GM23248 (cell line): ENCODE data around the gene ZBTB49. TPM values are rescaled to one million over a fixed set of nuclear protein-coding genes. Genes with fewer than 3 reads are reported as not detected.
A peak's percentile ranks its signal among the peaks of the same experiment; 100 is the strongest.
"Not testable (repeated sequence)": the region's sequence is repeated elsewhere in the genome, so short reads cannot be mapped to it uniquely, and the experiment has no call there.

Experiments
- DNase-seq: peaks from one replicate; pipeline ENCODE4 v3.0.0-alpha.2; 2015
- H2AFZ ChIP-seq: fragments of 200-600 bp; sonication (generic); 2 replicates; pipeline ENCODE4 v1.6.1; 2016; ENCODE audit warnings: antibody characterized with exemption
- H3F3A ChIP-seq: fragments of 200-600 bp; sonication (generic); 2 replicates; pipeline ENCODE4 v1.6.1; 2016; ENCODE audit warnings: mild to moderate bottlenecking, antibody characterized with exemption, mixed run types; ENCODE audit not compliant: insufficient read depth
- H3K27ac ChIP-seq: fragments of 200-600 bp; sonication (generic); 2 replicates; pipeline ENCODE4 v1.5.1; 2016; ENCODE audit warnings: mild to moderate bottlenecking
- H3K27me3 ChIP-seq: fragments of 200-600 bp; sonication (generic); replicated peaks from 2 replicates; pipeline ENCODE4 v1.6.1; 2016; ENCODE audit warnings: mild to moderate bottlenecking; ENCODE audit not compliant: insufficient read depth
- H3K36me3 ChIP-seq: fragments of 200-600 bp; sonication (generic); 2 replicates; pipeline ENCODE4 v1.6.1; 2016; ENCODE audit warnings: low read depth, mild to moderate bottlenecking
- H3K4me1 ChIP-seq: fragments of 200-600 bp; sonication (generic); 2 replicates; pipeline ENCODE4 v1.6.1; 2016; ENCODE audit warnings: mild to moderate bottlenecking; ENCODE audit not compliant: insufficient read depth
- H3K4me2 ChIP-seq: fragments of 200-600 bp; sonication (generic); one replicate; pipeline ENCODE4 v1.6.1; 2016; ENCODE audit warnings: mild to moderate bottlenecking; ENCODE audit not compliant: unreplicated experiment
- H3K4me3 ChIP-seq: fragments of 200-600 bp; sonication (generic); 2 replicates; pipeline ENCODE4 v1.5.1; 2016; ENCODE audit warnings: mild to moderate bottlenecking
- H3K79me2 ChIP-seq: fragments of 200-600 bp; sonication (generic); 2 replicates; pipeline ENCODE4 v1.6.1; 2016; ENCODE audit warnings: mild to moderate bottlenecking; ENCODE audit not compliant: insufficient read depth
- H3K9ac ChIP-seq: fragments of 200-600 bp; sonication (generic); 2 replicates; pipeline ENCODE4 v1.6.1; 2016; ENCODE audit warnings: mild to moderate bottlenecking
- H3K9me2 ChIP-seq: fragments of 200-600 bp; sonication (generic); 2 replicates; pipeline ENCODE4 v1.6.1; 2016; ENCODE audit warnings: mixed run types, mild to moderate bottlenecking, moderate library complexity; ENCODE audit not compliant: insufficient read depth
- H3K9me3 ChIP-seq: fragments of 200-600 bp; sonication (generic); one replicate; pipeline ENCODE4 v1.6.1; 2017; ENCODE audit warnings: low read depth
- H4K20me1 ChIP-seq: fragments of 200-600 bp; sonication (generic); 2 replicates; pipeline ENCODE4 v1.6.0; 2016; ENCODE audit not compliant: insufficient read depth
- EZH2 ChIP-seq: fragments of 200-600 bp; sonication (generic); IDR thresholded peaks from 2 replicates; pipeline ENCODE4 v1.6.1; 2018; ENCODE audit warnings: antibody characterized with exemption, mild to moderate bottlenecking; ENCODE audit not compliant: insufficient read depth, poor library complexity, severe bottlenecking
- EZH2phosphoT487 ChIP-seq: fragments of 200-600 bp; sonication (generic); IDR thresholded peaks from 2 replicates; pipeline ENCODE4 v1.6.1; 2018; ENCODE audit warnings: antibody characterized with exemption, moderate library complexity, mild to moderate bottlenecking, low read depth; ENCODE audit not compliant: insufficient read depth
- WGBS, 2 experiments: methylation state at CpG; one replicate each; pipeline ENCODE4 v1.1.6; 2015 to 2017; ENCODE audit warnings: low lambda C conversion rate in 2 of 2, low coverage in 1 of 2; ENCODE audit errors: missing lambda C conversion rate in 2 of 2; 5-methylcytosine and 5-hydroxymethylcytosine counted together
- in situ Hi-C: fragments of 300-500 bp; cut with MboI; formaldehyde crosslinking; loops from 2 replicates; pipeline ENCODE4 v1.15.0; 2020
- polyA plus RNA-seq: library from polyadenylated mRNA; unstranded; fragments of >200 nt; fragmentation: Nextera tagmentation; extraction: Ambion mirVana; gene quantifications from 2 replicates; pipeline ENCODE4 v1.2.1, GENCODE V29; 2016
- total RNA-seq: library from RNA; depleted of rRNA; stranded (reverse); fragments of >200 nt; shearing (Covaris generic); gene quantifications from 2 replicates; pipeline ENCODE4 v1.2.3, GENCODE V29; 2014

The ZBTB49 gene
- total and polyA plus RNA-seq, 2 experiments from 2014 or later = 1.9 to 2.9 TPM

GRCh38 chr4:4254199-4254598 lies 35.9 kb upstream of the ZBTB49 start:
- Histone ChIP-seq H3F3A (no peaks in the 10 kb centered on the region), H3K9me3 (no peaks in the 10 kb centered on the region), H3K4me3 (no peak overlapping the region), H3K79me2 (no peaks in the 10 kb centered on the region), H4K20me1 (no peaks in the 10 kb centered on the region), H2AFZ (no peak overlapping the region), H3K27me3 (peaks cover 15% of the 10 kb centered on the region), H3K4me2 (no peak overlapping the region), H3K4me1 (peaks cover 2% of the 10 kb centered on the region), H3K9ac (no peak overlapping the region), H3K36me3 (no peaks in the 10 kb centered on the region), H3K27ac (no peak overlapping the region), H3K9me2 (no peaks in the 10 kb centered on the region)
- TF ChIP-seq EZH2phosphoT487 = no peak
- TF ChIP-seq EZH2 = no peak
- 63 to 72% methylated on average over 11 of the region's 11 CpGs for WGBS, 2 experiments
- in situ Hi-C loops = no loop called here
- DNase-seq = no peak

- H3K9me2 ChIP-seq = no peaks in the 10 kb centered on the region
Measured at GRCh38 chr4:4254666-4255065, 35.4 kb upstream of the ZBTB49 start.

GRCh38 chr4:4256799-4257198 lies 33.3 kb upstream of the ZBTB49 start:
- WGBS, 2 experiments = 72 to 76% methylated on average over 9 to 10 of the region's 10 CpGs
- H3F3A ChIP-seq = no peaks in the 10 kb centered on the region

More at GRCh38 chr4:4254666-4255065, 35.4 kb upstream of the ZBTB49 start:
- Histone ChIP-seq H3K27ac (no peak overlapping the region), H3K79me2 (no peaks in the 10 kb centered on the region), H3K4me3 (no peak overlapping the region), H3K27me3 (peaks cover 15% of the 10 kb centered on the region), H3K4me2 (no peak overlapping the region), H2AFZ (no peak overlapping the region), H3K9ac (no peak overlapping the region), H3F3A (no peaks in the 10 kb centered on the region), H3K4me1 (no peaks in the 10 kb centered on the region), H3K9me3 (no peaks in the 10 kb centered on the region), H4K20me1 (no peaks in the 10 kb centered on the region), H3K36me3 (no peaks in the 10 kb centered on the region)
- WGBS, 2 experiments = 57 to 60% methylated on average over 6 of the region's 6 CpGs
- no peak for TF ChIP-seq EZH2phosphoT487
- TF ChIP-seq EZH2 = no peak
- in situ Hi-C loops = no loop called here
- DNase-seq = no peak

GRCh38 chr4:4257705-4258104 lies 32.3 kb upstream of the ZBTB49 start:
- DNase-seq, in situ Hi-C loops, H3F3A ChIP-seq, H3K9ac ChIP-seq, H4K20me1 ChIP-seq, H3K4me2 ChIP-seq, H3K9me2 ChIP-seq, H3K4me3 ChIP-seq, H3K27ac ChIP-seq, H3K9me3 ChIP-seq, H3K4me1 ChIP-seq, H3K79me2 ChIP-seq, H3K36me3 ChIP-seq, H2AFZ ChIP-seq: not testable (repeated sequence)
- H3K27me3 ChIP-seq = peaks cover 15% of the 10 kb centered on the region
- 61 to 71% methylated on average over 3 of the region's 3 CpGs for WGBS, 2 experiments

More at GRCh38 chr4:4256799-4257198, 33.3 kb upstream of the ZBTB49 start:
- in situ Hi-C loops = no loop called here
- no peak overlapping the region for H3K9ac ChIP-seq
- DNase-seq = no peak
- H3K4me3 ChIP-seq = no peak overlapping the region
- no peak overlapping the region for H3K4me2 ChIP-seq
- no peaks in the 10 kb centered on the region for H3K79me2 ChIP-seq
- TF ChIP-seq EZH2phosphoT487 (no peak), EZH2 (no peak)
- H3K9me2 ChIP-seq = no peaks in the 10 kb centered on the region
- no peaks in the 10 kb centered on the region for H3K4me1 ChIP-seq
- no peaks in the 10 kb centered on the region for H3K36me3 ChIP-seq
- peaks cover 15% of the 10 kb centered on the region for H3K27me3 ChIP-seq
- H2AFZ ChIP-seq = no peak overlapping the region
- H4K20me1 ChIP-seq = no peaks in the 10 kb centered on the region
- no peak overlapping the region for H3K27ac ChIP-seq
- H3K9me3 ChIP-seq = no peaks in the 10 kb centered on the region

GRCh38 chr4:4259484-4260100 lies 30.5 kb upstream of the ZBTB49 start:
- no peaks in the 10 kb centered on the region for H3K9me2 ChIP-seq
- peaks cover 11% of the 10 kb centered on the region for H3K27me3 ChIP-seq
- in situ Hi-C loops = no loop called here
- no peak overlapping the region for H3K4me2 ChIP-seq
- no peaks in the 10 kb centered on the region for H3K9me3 ChIP-seq
- no peak overlapping the region for H3K4me3 ChIP-seq
- no peaks in the 10 kb centered on the region for H3K4me1 ChIP-seq
- DNase-seq = no peak
- TF ChIP-seq EZH2 (no peak), EZH2phosphoT487 (no peak)
- no peaks in the 10 kb centered on the region for H3K36me3 ChIP-seq
- H3F3A ChIP-seq = no peaks in the 10 kb centered on the region
- H3K79me2 ChIP-seq = no peaks in the 10 kb centered on the region
- H4K20me1 ChIP-seq = no peaks in the 10 kb centered on the region
- 21 to 23% methylated on average over 9 of the region's 9 CpGs for WGBS, 2 experiments
- H2AFZ ChIP-seq = peak overlapping the region; percentile 26
- 0 out of 2 replicates have a peak overlapping the region, but pooled peaks have one; percentile 4 for H3K9ac ChIP-seq
- no peak overlapping the region for H3K27ac ChIP-seq
